Large intestine (tissue), 3 donors: ENCODE results near the gene KCNMB1. TPM values are rescaled to one million over a fixed set of nuclear protein-coding genes. Genes with fewer than 3 reads are reported as not detected.

Experiments
- DNase-seq, 2 donors: peaks; one replicate each; pipeline versions ENCODE4 v3.0.0 to v3.0.0-alpha.2; 2013
- H3K27ac ChIP-seq: one replicate; pipeline ENCODE4 v1.5.1; 2013; ENCODE audit warnings: low read length
- H3K27me3 ChIP-seq: 2 replicates; pipeline ENCODE4 v1.6.1; 2013; ENCODE audit warnings: low read length; ENCODE audit not compliant: control insufficient read depth, insufficient read depth
- H3K36me3 ChIP-seq: 2 replicates; pipeline ENCODE4 v1.6.1; 2013; ENCODE audit warnings: low read length; ENCODE audit not compliant: control insufficient read depth, insufficient read depth
- H3K4me1 ChIP-seq: one replicate; pipeline ENCODE4 v1.6.1; 2013; ENCODE audit warnings: low read length; ENCODE audit not compliant: control insufficient read depth, insufficient read depth
- H3K4me3 ChIP-seq: one replicate; pipeline ENCODE4 v1.5.1; 2013; ENCODE audit warnings: low read length
- H3K9me3 ChIP-seq: one replicate; pipeline ENCODE4 v1.6.1; 2013; ENCODE audit warnings: mild to moderate bottlenecking, low read depth, low read length, moderate library complexity; ENCODE audit not compliant: control insufficient read depth
- WGBS: methylation state at CpG from one replicate; pipeline ENCODE4 v1.1.5; 2013; ENCODE audit warnings: low lambda C conversion rate; ENCODE audit not compliant: insufficient coverage; 5-methylcytosine and 5-hydroxymethylcytosine counted together
- polyA plus RNA-seq: library from polyadenylated mRNA; unstranded; fragments of 120-200 nt; gene quantifications from one replicate; pipeline ENCODE4 v1.2.1, GENCODE V29; 2013

KCNMB1 gene
- polyA plus RNA-seq, 1 donor: 6.5 TPM

GRCh38 chr5:170336065-170336464 is 53.1 kb downstream of the KCNMB1 start:
- H3K9me3 ChIP-seq: no peaks in the 10 kb centered on the region
- DNase-seq: no peak
- no peaks in the 10 kb centered on the region for H3K36me3 ChIP-seq
- H3K27me3 ChIP-seq: no peaks in the 10 kb centered on the region
- WGBS: no CpG with 5 or more reads among the region's 6 CpGs
- no peak overlapping the region for H3K27ac ChIP-seq
- no peaks in the 10 kb centered on the region for H3K4me1 ChIP-seq
- no peak overlapping the region for H3K4me3 ChIP-seq

GRCh38 chr5:170334626-170335025 is 54.5 kb downstream of the KCNMB1 start:
- 68% methylated on average over 3 of the region's 5 CpGs for WGBS
- no peak overlapping the region for H3K27ac ChIP-seq
- no peaks in the 10 kb centered on the region for H3K4me1 ChIP-seq
- H3K4me3 ChIP-seq: no peak overlapping the region
- no peaks in the 10 kb centered on the region for H3K27me3 ChIP-seq
- no peaks in the 10 kb centered on the region for H3K36me3 ChIP-seq
- no peaks in the 10 kb centered on the region for H3K9me3 ChIP-seq
- DNase-seq: no peak

GRCh38 chr5:170333161-170333910 is 55.8 kb downstream of the KCNMB1 start:
- H3K27me3 ChIP-seq: peaks cover 2% of the 10 kb centered on the region
- H3K36me3 ChIP-seq: no peaks in the 10 kb centered on the region
- no peak overlapping the region for H3K4me3 ChIP-seq
- no CpG with 5 or more reads among the region's 11 CpGs for WGBS
- no peaks in the 10 kb centered on the region for H3K4me1 ChIP-seq
- H3K27ac ChIP-seq: no peak overlapping the region
- H3K9me3 ChIP-seq: no peaks in the 10 kb centered on the region
- DNase-seq: no peak

- DNase-seq: no peak
- Histone ChIP-seq H3K36me3 (no peaks in the 10 kb centered on the region), H3K4me1 (no peaks in the 10 kb centered on the region), H3K9me3 (no peaks in the 10 kb centered on the region), H3K4me3 (no peak overlapping the region), H3K27me3 (peaks cover 2% of the 10 kb centered on the region), H3K27ac (no peak overlapping the region)
- WGBS: 93% methylated on average over 3 of the region's 5 CpGs
Measured at GRCh38 chr5:170332058-170332457, 57.1 kb downstream of the KCNMB1 start.

- no peak overlapping the region for H3K27ac ChIP-seq
- H3K36me3 ChIP-seq: no peaks in the 10 kb centered on the region
- H3K4me1 ChIP-seq: no peaks in the 10 kb centered on the region
- H3K4me3 ChIP-seq: no peak overlapping the region
- no peaks in the 10 kb centered on the region for H3K9me3 ChIP-seq
- no peak for DNase-seq
- peaks cover 2% of the 10 kb centered on the region for H3K27me3 ChIP-seq
- no CpG with 5 or more reads among the region's 11 CpGs for WGBS
Measured at GRCh38 chr5:170330568-170331054, 58.6 kb downstream of the KCNMB1 start.

- no peaks in the 10 kb centered on the region for H3K4me1 ChIP-seq
- H3K36me3 ChIP-seq: no peaks in the 10 kb centered on the region
- H3K27me3 ChIP-seq: peaks cover 2% of the 10 kb centered on the region
- no peak overlapping the region for H3K4me3 ChIP-seq
- no peaks in the 10 kb centered on the region for H3K9me3 ChIP-seq
- WGBS: 64% methylated on average over 3 of the region's 3 CpGs
- H3K27ac ChIP-seq: no peak overlapping the region
- no peak for DNase-seq
Measured at GRCh38 chr5:170329524-170329923, 59.6 kb downstream of the KCNMB1 start.

GRCh38 chr5:170327829-170328228 is 61.3 kb downstream of the KCNMB1 start:
- WGBS: 100% methylated on average over 1 of the region's 2 CpGs
- peaks cover 2% of the 10 kb centered on the region for H3K27me3 ChIP-seq
- no peak overlapping the region for H3K4me3 ChIP-seq
- H3K27ac ChIP-seq: no peak overlapping the region
- DNase-seq: no peak
- no peaks in the 10 kb centered on the region for H3K9me3 ChIP-seq
- no peaks in the 10 kb centered on the region for H3K36me3 ChIP-seq
- no peaks in the 10 kb centered on the region for H3K4me1 ChIP-seq

GRCh38 chr5:170327168-170327567 is 62.0 kb downstream of the KCNMB1 start:
- peaks cover 2% of the 10 kb centered on the region for H3K27me3 ChIP-seq
- H3K4me3 ChIP-seq: no peak overlapping the region
- no peaks in the 10 kb centered on the region for H3K36me3 ChIP-seq
- WGBS: 67% methylated on average over 1 of the region's 4 CpGs
- no peaks in the 10 kb centered on the region for H3K9me3 ChIP-seq
- no peak overlapping the region for H3K27ac ChIP-seq
- H3K4me1 ChIP-seq: no peaks in the 10 kb centered on the region
- DNase-seq: no peak

Other genes starting within 250 kb of the KCNMB1 start
- gene C5orf58, start 156.4 kb downstream of the KCNMB1 start, polyA plus RNA-seq: 1.0 TPM
- gene LCP2, start 91.6 kb downstream of the KCNMB1 start, polyA plus RNA-seq: 15.6 TPM
- gene KCNIP1, start 114.7 kb upstream of the KCNMB1 start, polyA plus RNA-seq: 2.8 TPM